MM.1S (cell line): ENCODE results near the gene ZBTB44.

ENCODE experiments used
- CTCF ChIP-seq: fragments of 300-600 bp; sonication (generic); IDR thresholded peaks from 2 replicates; pipeline ENCODE4 v1.5.1; 2016; ENCODE audit warnings: antibody characterized with exemption, low read length, mixed read lengths
- EZH2 ChIP-seq: fragments of 300-600 bp; sonication (generic); optimal IDR thresholded peaks from 2 replicates; pipeline ENCODE3; 2017; ENCODE audit warnings: low read depth, mild to moderate bottlenecking, antibody characterized with exemption, low read length, mixed read lengths
- EZH2phosphoT487 ChIP-seq: fragments of 300-600 bp; sonication (generic); IDR thresholded peaks from 2 replicates; pipeline ENCODE4 v1.6.1; 2018; ENCODE audit warnings: antibody characterized with exemption, low read length

- TF ChIP-seq EZH2 = no peak
- TF ChIP-seq CTCF = no peak
- no peak for TF ChIP-seq EZH2phosphoT487
Observed at GRCh38 chr11:130190371-130190881, 124.3 kb downstream of the ZBTB44 start.
